Keratinocyte (primary cell): ENCODE results near the gene MTMR3.

ENCODE experiments used
- CTCF ChIP-seq, 3 experiments: IDR thresholded peaks in 1 of 3; conservative IDR thresholded peaks in 1 of 3; optimal IDR thresholded peaks in 1 of 3; 2 replicates in 2 of 3; 3 replicates in 1 of 3; pipeline versions ENCODE3 to v1.5.1; 2011; ENCODE audit warnings: low read length in 3 of 3, mild to moderate bottlenecking in 3 of 3, moderate library complexity in 2 of 3, control low read depth in 1 of 3, inconsistent platforms in 1 of 3; ENCODE audit not compliant: insufficient read depth in 2 of 3; ENCODE audit errors: extremely low read depth in 1 of 3
- EZH2 ChIP-seq: IDR thresholded peaks from one replicate; pipeline ENCODE4 v1.6.1; 2012; ENCODE audit warnings: inconsistent platforms, mild to moderate bottlenecking, low read length, moderate library complexity

- TF ChIP-seq CTCF (optimal IDR thresholded peaks at IDR 0.05 in 1 of 3, IDR thresholded peaks at IDR 0.05 in 1 of 3, conservative IDR thresholded peaks at IDR 0.05 in 1 of 3; ENCODE audit: extremely low read depth in 1 of 3, insufficient read depth in 2 of 3, low read length in 3 of 3) (no peak), EZH2 (no peak)
Measured at GRCh38 chr22:29907753-29908515, 25.0 kb downstream of the MTMR3 start.
